GM12865 (cell line): ENCODE data around the gene RUSC1.
A peak's percentile ranks its signal among the peaks of the same experiment; 100 is the strongest.

ENCODE experiments used
- DNase-seq: peaks from one replicate; pipeline ENCODE4 v3.0.0; 2010; ENCODE audit warnings: low read depth
- H3K4me3 ChIP-seq: 2 replicates; pipeline ENCODE4 v1.5.1; 2011; ENCODE audit warnings: mild to moderate bottlenecking, low read depth, low read length, control low read depth
- TF ChIP-seq, protein P1 (sequence below): IDR thresholded peaks from 2 replicates; pipeline ENCODE4 v1.5.1; 2011; ENCODE audit warnings: low read length, control low read depth, low read depth, inconsistent platforms; ENCODE audit not compliant: insufficient read depth; ENCODE audit errors: missing control alignments

RUSC1 gene

DNA sequence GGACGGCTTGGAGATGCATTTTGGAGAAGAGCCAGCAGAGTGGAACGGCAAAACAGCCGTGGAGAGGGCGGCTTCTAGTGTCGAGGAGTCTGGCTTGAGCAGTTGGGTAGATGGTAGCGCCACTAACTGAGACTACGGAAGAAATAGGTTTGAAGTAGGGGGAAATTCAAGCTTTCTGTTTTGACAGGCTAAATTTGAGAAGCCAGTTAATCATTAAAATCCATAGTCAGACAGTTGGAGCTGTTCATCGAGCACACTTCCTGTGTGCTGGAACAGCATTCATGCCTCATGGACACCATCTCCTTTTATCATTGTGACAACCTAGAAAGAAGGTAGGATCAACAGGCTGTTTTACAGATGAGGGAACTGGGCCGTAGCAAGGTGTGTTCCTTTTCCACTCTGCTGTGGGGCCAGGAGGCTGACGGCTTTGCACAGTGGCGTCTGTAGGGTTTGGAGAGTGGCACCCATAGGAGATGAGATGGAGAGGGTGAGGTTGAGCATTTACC is 16.1 kb upstream of the RUSC1 start:
- TF ChIP-seq, protein P1, sequence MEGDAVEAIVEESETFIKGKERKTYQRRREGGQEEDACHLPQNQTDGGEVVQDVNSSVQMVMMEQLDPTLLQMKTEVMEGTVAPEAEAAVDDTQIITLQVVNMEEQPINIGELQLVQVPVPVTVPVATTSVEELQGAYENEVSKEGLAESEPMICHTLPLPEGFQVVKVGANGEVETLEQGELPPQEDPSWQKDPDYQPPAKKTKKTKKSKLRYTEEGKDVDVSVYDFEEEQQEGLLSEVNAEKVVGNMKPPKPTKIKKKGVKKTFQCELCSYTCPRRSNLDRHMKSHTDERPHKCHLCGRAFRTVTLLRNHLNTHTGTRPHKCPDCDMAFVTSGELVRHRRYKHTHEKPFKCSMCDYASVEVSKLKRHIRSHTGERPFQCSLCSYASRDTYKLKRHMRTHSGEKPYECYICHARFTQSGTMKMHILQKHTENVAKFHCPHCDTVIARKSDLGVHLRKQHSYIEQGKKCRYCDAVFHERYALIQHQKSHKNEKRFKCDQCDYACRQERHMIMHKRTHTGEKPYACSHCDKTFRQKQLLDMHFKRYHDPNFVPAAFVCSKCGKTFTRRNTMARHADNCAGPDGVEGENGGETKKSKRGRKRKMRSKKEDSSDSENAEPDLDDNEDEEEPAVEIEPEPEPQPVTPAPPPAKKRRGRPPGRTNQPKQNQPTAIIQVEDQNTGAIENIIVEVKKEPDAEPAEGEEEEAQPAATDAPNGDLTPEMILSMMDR = no peak
- no peak for DNase-seq

DNA sequence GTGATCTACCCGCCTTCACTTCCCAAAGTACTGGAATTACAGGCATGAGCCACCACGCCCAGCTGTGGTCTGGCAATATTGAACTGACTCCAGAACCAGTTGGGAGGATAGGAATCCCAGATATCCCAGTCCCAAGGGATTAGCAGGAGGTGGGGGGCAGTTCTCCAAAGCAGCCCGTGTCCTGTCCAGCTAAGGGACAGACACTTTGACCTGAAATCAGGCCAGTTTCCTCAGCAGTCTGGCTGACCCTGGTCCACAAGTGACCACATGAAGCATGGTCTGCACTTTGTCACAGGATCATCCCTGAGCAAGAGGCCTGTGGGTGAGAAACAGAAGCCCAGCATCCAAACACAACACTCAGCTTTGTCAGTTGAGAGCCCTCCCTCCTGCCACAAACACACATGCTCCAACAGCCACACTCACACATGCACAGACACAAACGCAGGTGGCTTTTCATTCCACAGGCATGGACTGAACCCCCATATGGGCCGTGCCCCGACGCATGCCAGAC is 14.8 kb upstream of the RUSC1 start:
- TF ChIP-seq, protein P1 = no peak
- H3K4me3 ChIP-seq = no peak overlapping the region

More for the DNA sequence above, 16.1 kb upstream of the RUSC1 start:
- H3K4me3 ChIP-seq = no peak overlapping the region

DNA sequence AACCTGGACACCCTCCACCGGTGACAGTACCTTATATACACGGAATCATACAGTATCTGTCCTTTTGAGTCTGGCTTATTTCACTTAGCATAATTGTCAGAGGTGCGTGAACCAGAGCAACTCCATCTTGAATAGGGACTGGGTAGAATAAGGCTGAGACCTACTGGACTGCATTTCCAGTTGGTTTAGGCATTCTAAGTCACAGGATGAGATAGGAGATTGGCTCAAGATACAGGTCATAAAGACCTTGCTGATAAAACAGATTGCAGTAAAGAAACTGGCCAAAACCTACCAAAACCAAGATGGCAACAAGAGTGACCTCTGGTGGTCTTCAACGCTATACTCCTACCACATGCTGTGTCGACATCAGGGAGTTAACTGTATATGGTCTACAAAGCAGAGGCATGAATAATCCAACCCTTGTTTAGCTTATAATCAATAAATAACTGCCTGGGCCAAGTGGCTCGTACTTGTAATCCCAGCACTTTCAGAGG is 13.4 kb upstream of the RUSC1 start:
- no peak overlapping the region; the same call in 1 of the 2 replicates for H3K4me3 ChIP-seq
- peak; percentile 72 for DNase-seq
- TF ChIP-seq, protein P1 = peak; percentile 40

More for the DNA sequence above, 14.8 kb upstream of the RUSC1 start:
- no peak for DNase-seq

DNA sequence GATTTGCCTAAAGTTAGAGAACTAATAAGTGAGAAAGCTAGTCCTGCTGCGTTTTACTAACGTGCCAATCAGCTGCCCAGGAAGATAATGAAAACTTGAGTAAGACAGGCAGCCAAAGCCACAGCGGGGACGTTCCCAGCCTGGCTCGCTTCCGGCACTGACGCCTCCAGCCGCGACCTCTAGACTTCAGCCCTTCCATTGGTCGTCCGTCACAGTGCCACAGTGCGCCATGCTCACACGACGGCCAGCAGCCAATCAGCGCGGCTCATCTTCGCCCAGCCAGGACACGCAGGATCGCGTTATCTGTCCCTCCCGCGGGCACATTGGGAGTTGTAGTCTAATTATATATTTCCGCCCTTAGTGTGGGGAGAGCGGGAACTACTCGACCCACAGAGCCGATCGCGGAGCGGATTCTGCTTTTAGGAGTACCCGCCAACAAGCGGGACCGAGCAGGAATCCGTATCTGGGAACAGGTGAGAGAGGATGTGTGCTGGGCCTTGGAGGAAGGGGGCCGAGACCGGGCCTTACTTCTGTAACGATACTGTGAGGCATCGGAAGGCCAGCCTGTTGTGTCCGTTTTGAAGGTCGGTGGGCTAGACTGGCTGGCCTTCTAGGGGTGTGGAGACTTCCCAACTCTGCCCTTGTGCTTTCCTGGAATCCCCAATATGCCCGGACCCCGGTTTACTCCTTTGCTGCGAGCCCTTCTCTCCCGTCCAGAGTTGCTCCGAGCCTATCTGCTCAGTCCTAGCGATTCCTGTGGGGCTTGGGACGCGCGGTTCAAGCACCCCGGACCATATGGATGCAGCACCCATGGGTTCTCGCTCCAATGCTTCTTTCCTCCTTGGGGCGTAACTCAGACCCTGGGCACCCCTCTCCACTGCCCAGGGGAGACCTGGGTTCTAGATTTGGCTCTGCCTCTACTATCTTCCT is 11.9 kb upstream of the RUSC1 start, which contains the start of gene FDPS:
FDPS (plus strand) TSS at position 374 of the 930 bp plus-strand sequence. CDS start 924 bp downstream, outside the sequence.
- TF ChIP-seq, protein P1 = no peak
- peak within 1 kb of the TSS; percentile 88 for H3K4me3 ChIP-seq
- DNase-seq = peak; percentile 100

DNA sequence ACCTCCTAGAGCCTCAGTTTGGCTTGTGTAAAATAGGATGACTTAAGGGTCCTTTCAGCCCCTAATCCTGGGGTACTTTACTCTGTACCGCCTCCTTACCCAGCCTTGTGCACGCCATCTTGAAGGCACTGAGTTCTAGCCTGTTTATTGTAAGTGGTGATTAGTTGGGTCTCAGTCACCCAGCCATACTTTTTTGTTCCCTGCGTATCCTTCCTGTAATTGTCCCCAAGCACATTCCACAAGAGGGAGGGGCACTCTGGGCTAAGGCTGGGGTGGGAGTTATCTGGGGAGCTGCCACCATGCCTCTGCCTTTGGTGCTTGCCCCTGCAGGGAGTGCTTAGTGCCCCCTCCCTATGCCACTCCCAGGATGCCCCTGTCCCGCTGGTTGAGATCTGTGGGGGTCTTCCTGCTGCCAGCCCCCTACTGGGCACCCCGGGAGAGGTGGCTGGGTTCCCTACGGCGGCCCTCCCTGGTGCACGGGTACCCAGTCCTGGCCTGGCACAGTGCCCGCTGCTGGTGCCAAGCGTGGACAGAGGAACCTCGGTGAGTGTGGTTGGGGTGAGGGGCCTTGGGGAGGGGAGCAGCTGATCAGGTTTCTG is 11.2 kb upstream of the RUSC1 start:
- TF ChIP-seq, protein P1 = no peak
- H3K4me3 ChIP-seq = peak overlapping the region; percentile 88
- DNase-seq = no peak

DNA sequence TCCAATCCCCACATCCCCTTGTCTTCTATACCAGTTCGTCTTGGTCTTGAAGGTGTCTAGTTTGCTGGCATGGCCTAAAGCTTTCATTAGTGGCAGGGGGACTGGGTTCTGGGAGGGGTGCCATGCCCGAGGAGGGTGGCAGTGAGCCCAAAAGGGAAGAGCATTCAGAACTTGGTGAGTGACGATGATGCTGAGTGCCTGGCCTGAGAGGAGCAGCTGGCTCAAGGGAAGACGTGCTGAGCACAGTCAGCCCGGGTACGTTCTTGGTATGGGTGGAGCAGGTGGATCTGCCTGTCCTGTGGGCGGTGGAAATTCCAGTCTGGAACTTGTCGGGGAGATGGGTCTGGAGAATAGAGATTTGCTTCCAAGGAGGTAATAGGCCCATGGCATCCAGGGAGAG is 7.4 kb upstream of the RUSC1 start:
- TF ChIP-seq, protein P1 = no peak
- no peak overlapping the region for H3K4me3 ChIP-seq
- DNase-seq = no peak
